Keratinocyte (primary cell): Measurements from ENCODE around the gene SPON1. TPM values are rescaled to one million over a fixed set of nuclear protein-coding genes. Genes with fewer than 3 reads are reported as not detected.

ENCODE experiments used
- DNase-seq: peaks from one replicate; pipeline ENCODE4 v3.0.0-alpha.2; 2011; ENCODE audit warnings: low read depth, missing footprints, low spot score
- FAIRE-seq: peaks from 2 replicates; lab custom pipeline; 2011; peaks lifted over from hg19 to GRCh38; lab: Jason Lieb, UNC
- H2AFZ ChIP-seq: 2 replicates; pipeline ENCODE4 v1.6.0; 2012; ENCODE audit warnings: low read length, control low read depth, inconsistent platforms; ENCODE audit not compliant: control insufficient read depth
- H3K27ac ChIP-seq: 2 replicates; pipeline ENCODE4 v1.5.1; 2011; ENCODE audit warnings: low read length; ENCODE audit not compliant: control insufficient read depth, insufficient read depth
- H3K27me3 ChIP-seq: 3 replicates; pipeline ENCODE4 v1.6.0; 2011; ENCODE audit warnings: low read length; ENCODE audit not compliant: control insufficient read depth, insufficient read depth; ENCODE audit errors: extremely low read depth
- H3K36me3 ChIP-seq, 2 experiments: 2 replicates in 1 of 2; 3 replicates in 1 of 2; pipeline ENCODE4 v1.5.1; 2011; ENCODE audit warnings: low read length in 2 of 2, mild to moderate bottlenecking in 1 of 2; ENCODE audit not compliant: control insufficient read depth in 2 of 2, insufficient read depth in 2 of 2; ENCODE audit errors: extremely low read depth in 1 of 2
- H3K4me1 ChIP-seq: 3 replicates; pipeline ENCODE4 v1.5.1; 2011; ENCODE audit warnings: low read length; ENCODE audit not compliant: control insufficient read depth, insufficient read depth; ENCODE audit errors: extremely low read depth
- H3K4me2 ChIP-seq: 3 replicates; pipeline ENCODE4 v1.6.0; 2011; ENCODE audit warnings: low read depth, low read length; ENCODE audit not compliant: control insufficient read depth, insufficient read depth; ENCODE audit errors: extremely low read depth
- H3K4me3 ChIP-seq, 3 experiments: fragments of 200-600 bp in 1 of 3; sonication (generic) in 1 of 3; 2 replicates in 2 of 3; 3 replicates in 1 of 3; pipeline ENCODE4 v1.5.1; 2011 to 2016; ENCODE audit warnings: low read length in 3 of 3, mild to moderate bottlenecking in 3 of 3, control low read depth in 2 of 3, inconsistent platforms in 1 of 3, low read depth in 1 of 3, mixed read lengths in 1 of 3, mixed run types in 1 of 3, moderate library complexity in 1 of 3; ENCODE audit not compliant: control insufficient read depth in 2 of 3, insufficient read depth in 2 of 3; ENCODE audit errors: extremely low read depth in 1 of 3
- H3K79me2 ChIP-seq: 2 replicates; pipeline ENCODE4 v1.6.0; 2012; ENCODE audit warnings: low read length; ENCODE audit not compliant: control insufficient read depth, insufficient read depth
- H3K9ac ChIP-seq: 3 replicates; pipeline ENCODE4 v1.6.0; 2011; ENCODE audit warnings: low read length; ENCODE audit not compliant: control insufficient read depth, insufficient read depth; ENCODE audit errors: extremely low read depth
- H3K9me1 ChIP-seq: 3 replicates; pipeline ENCODE4 v1.6.0; 2011; ENCODE audit warnings: low read length; ENCODE audit not compliant: control insufficient read depth, insufficient read depth; ENCODE audit errors: extremely low read depth
- H3K9me3 ChIP-seq: 2 replicates; pipeline ENCODE4 v1.5.1; 2012; ENCODE audit warnings: low read depth, low read length; ENCODE audit not compliant: control insufficient read depth
- H4K20me1 ChIP-seq: 3 replicates; pipeline ENCODE4 v1.6.0; 2011; ENCODE audit warnings: low read length; ENCODE audit not compliant: control insufficient read depth, insufficient read depth; ENCODE audit errors: extremely low read depth
- CTCF ChIP-seq, 3 experiments: IDR thresholded peaks in 1 of 3; conservative IDR thresholded peaks in 1 of 3; optimal IDR thresholded peaks in 1 of 3; 2 replicates in 2 of 3; 3 replicates in 1 of 3; pipeline versions ENCODE3 to v1.5.1; 2011; ENCODE audit warnings: low read length in 3 of 3, mild to moderate bottlenecking in 3 of 3, moderate library complexity in 2 of 3, control low read depth in 1 of 3, inconsistent platforms in 1 of 3; ENCODE audit not compliant: insufficient read depth in 2 of 3; ENCODE audit errors: extremely low read depth in 1 of 3
- EZH2 ChIP-seq: IDR thresholded peaks from one replicate; pipeline ENCODE4 v1.6.1; 2012; ENCODE audit warnings: inconsistent platforms, mild to moderate bottlenecking, low read length, moderate library complexity
- dilution Hi-C: fragments of 300-500 bp; cut with MboI; formaldehyde crosslinking; loops from one replicate; pipeline ENCODE4 v1.7.0; 2020; ENCODE audit warnings: low sequenced_read_pairs; ENCODE audit not compliant: extremely low pct_ligation_motif_present
- polyA plus RNA-seq, 5 experiments: library from polyadenylated mRNA; depleted of rRNA in 3 of 5; stranded (reverse) in 3 of 5; stranded (forward) in 1 of 5; unstranded in 1 of 5; fragments of >200 nt; gene quantifications; 1 replicate in 1 of 5; 2 replicates in 3 of 5; 3 replicates in 1 of 5; pipeline versions ENCODE4 v1.2.1 to v1.2.3, GENCODE V29; 2011 to 2012; ENCODE audit warnings: missing spikeins in 2 of 5, low read depth in 1 of 5, low replicate concordance in 1 of 5

SPON1 gene
- polyA plus RNA-seq, 1 donor (not counting 4 experiments of a cell fraction or from before 2014, with no cell fraction given), result not detected

DNA sequence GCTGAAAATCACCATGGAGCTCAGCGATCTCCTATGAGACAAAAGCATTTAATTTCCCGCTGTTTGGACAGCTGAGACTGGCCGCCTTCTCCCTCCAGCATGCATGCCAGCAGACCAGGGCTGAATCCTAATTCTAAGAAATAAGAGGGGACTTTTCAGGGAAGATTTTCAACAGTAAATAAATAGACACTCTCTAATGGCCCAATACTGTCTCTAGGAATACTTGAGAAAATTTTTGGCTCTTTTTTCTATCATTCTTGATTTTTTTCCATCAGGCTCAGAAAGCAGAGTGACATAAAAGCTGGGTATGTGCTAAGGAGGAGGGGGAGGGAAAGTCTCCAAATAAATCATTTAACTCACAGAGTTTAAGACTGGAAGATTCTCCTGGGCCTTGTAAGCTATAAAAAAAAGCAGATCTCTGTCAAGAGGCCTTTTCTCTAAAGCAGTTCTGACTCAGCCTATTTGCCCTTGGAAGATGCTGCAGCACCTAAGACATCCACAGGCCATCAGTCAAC lies 17.6 kb upstream of the SPON1 start:
- no peak for DNase-seq
- TF ChIP-seq CTCF (optimal IDR thresholded peaks at IDR 0.05 in 1 of 3, IDR thresholded peaks at IDR 0.05 in 1 of 3, conservative IDR thresholded peaks at IDR 0.05 in 1 of 3; ENCODE audit: extremely low read depth in 1 of 3, insufficient read depth in 2 of 3, low read length in 3 of 3), result no peak
- no peak for TF ChIP-seq EZH2
- no peak overlapping the region for H3K9ac ChIP-seq
- H3K27me3 ChIP-seq, result peaks cover 10% of the 10 kb centered on the region
- dilution Hi-C loops, result no loop called here
- H3K79me2 ChIP-seq, result no peaks in the 10 kb centered on the region
- H2AFZ ChIP-seq, result no peak overlapping the region
- no peak overlapping the region for H3K4me2 ChIP-seq
- H3K4me3 ChIP-seq, result no peak overlapping the region
- no peak overlapping the region for H3K27ac ChIP-seq
- H3K4me1 ChIP-seq, result peaks cover 32% of the 10 kb centered on the region
- H3K36me3 ChIP-seq, result no peaks in the 10 kb centered on the region
- no peaks in the 10 kb centered on the region for H3K9me3 ChIP-seq
- FAIRE-seq, result no peak
- H4K20me1 ChIP-seq, result no peaks in the 10 kb centered on the region
- no peaks in the 10 kb centered on the region for H3K9me1 ChIP-seq

DNA sequence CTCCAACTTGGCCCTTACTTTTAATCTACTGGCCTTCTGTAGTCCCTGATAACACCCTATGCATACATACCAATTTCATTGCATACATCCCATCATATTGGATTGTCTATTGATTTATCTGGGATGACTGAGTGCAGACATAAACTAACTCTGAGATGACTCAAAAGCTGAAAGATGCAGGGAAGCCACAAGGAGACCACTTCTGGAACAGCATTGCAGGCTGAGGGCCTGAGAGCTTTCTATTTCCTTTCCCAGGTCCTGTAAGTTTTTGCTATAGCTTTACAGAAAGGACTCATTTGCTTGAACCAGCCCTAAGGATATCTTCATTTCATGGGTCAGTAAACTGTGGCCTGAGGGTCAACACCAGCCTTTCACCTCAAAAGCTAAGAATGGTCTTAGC lies 15.1 kb upstream of the SPON1 start:
- Histone ChIP-seq H3K9ac (no peak overlapping the region), H2AFZ (no peak overlapping the region), H3K27ac (no peak overlapping the region), H3K36me3 (no peaks in the 10 kb centered on the region), H3K4me3 (no peak overlapping the region), H3K9me3 (no peaks in the 10 kb centered on the region), H3K4me1 (peaks cover 20% of the 10 kb centered on the region), H3K27me3 (peaks cover 17% of the 10 kb centered on the region), H4K20me1 (no peaks in the 10 kb centered on the region), H3K4me2 (no peak overlapping the region), H3K79me2 (no peaks in the 10 kb centered on the region), H3K9me1 (no peaks in the 10 kb centered on the region)
- dilution Hi-C loops, result no loop called here
- DNase-seq (no peak), FAIRE-seq (no peak)
- TF ChIP-seq CTCF (optimal IDR thresholded peaks at IDR 0.05 in 1 of 3, IDR thresholded peaks at IDR 0.05 in 1 of 3, conservative IDR thresholded peaks at IDR 0.05 in 1 of 3; ENCODE audit: extremely low read depth in 1 of 3, insufficient read depth in 2 of 3, low read length in 3 of 3) (no peak), EZH2 (no peak)
